IPS DF 4.7 (cell line): Measurements from ENCODE around the gene N4BP3.
A peak's percentile ranks its signal among the peaks of the same experiment; 100 is the strongest.
"Not testable (repeated sequence)": the region's sequence is repeated elsewhere in the genome, so short reads cannot be mapped to it uniquely, and the experiment has no call there.

ENCODE experiments used
- DNase-seq: peaks from one replicate; pipeline ENCODE4 v3.0.0-alpha.2; 2013; ENCODE audit warnings: low spot score; ENCODE audit errors: extremely low read depth

Gene N4BP3

DNA sequence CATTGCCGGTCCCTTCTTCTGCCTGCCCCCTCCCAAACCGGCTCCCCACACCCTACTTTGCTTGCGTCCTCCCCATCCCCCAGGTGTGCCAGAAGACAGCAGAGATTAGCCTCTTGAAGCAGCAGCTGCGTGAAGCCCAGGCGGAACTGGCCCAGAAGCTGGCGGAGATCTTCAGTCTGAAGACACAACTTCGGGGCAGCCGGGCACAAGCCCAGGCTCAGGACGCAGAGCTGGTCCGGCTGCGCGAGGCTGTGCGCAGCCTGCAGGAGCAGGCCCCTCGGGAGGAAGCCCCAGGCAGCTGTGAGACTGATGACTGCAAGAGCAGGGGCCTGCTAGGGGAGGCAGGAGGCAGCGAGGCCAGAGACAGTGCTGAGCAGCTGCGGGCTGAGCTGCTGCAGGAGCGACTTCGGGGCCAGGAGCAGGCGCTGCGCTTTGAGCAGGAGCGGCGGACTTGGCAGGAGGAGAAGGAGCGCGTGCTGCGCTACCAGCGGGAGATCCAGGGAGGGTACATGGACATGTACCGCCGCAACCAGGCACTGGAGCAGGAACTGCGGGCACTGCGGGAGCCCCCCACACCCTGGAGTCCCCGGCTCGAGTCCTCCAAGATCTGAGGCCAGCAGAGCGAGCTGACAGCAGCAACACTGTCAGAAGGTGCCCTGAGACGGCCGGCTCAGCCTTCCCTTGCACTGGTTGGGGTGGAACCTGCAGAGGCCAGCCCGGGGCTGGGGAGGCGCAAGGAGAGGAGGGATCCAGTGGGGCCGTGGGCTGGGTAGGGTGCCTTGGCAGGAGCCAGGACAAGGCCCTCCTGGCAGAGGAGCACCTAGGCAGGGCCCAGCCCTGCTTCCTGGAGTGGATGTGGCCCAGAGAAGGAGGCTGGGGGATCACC lies 8.3 kb downstream of the N4BP3 start:
- no peak for DNase-seq

- DNase-seq = no peak
These were observed 9.0 kb downstream of the N4BP3 start for GRCh38 chr5:178122346-178122745.

DNA sequence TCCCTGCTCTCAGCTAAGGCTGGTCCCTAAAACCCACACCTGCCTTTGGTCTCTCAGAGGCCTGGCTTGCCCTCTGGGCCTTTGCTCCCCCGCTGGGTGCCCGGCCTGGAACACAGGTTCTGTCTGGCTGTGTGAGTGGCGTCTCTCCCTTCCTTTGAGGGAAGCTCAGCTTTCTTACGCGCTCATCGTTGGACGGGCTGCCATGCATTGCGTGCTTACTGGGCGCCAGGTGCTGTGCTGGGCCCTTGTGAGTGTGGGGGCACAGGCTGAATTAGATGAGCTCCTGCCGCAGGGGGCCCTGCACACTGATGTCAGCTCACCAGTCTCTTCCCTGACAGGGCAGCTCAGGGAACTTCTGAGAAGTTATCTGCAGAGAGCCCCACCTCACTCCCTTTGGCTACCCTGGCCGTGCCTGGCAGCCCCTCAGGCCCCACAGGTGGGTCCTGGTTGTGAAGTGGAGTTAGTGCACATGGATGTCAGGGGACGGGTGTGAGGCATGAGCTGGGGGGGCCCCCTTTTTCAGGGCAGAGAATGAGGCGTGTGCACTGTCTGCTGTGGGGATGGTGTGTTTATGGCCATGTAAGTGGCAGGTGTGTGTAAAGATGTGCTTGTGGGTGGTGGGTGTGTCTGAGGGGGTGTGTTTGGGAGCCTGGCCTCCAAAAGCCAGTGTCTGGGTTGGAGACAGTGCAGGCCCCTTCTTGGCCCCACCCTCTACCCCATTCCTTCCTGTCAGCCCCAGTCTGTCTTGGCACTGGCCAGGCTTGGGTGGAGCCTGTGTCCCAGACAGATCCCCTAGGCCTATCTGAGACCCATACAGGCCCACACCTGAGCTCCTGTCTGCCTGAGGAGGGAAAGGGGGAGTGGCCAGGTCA lies 10.0 kb downstream of the N4BP3 start:
- no peak for DNase-seq

GRCh38 chr5:178123966-178124925 lies 10.9 kb downstream of the N4BP3 start:
- no peak for DNase-seq

DNA sequence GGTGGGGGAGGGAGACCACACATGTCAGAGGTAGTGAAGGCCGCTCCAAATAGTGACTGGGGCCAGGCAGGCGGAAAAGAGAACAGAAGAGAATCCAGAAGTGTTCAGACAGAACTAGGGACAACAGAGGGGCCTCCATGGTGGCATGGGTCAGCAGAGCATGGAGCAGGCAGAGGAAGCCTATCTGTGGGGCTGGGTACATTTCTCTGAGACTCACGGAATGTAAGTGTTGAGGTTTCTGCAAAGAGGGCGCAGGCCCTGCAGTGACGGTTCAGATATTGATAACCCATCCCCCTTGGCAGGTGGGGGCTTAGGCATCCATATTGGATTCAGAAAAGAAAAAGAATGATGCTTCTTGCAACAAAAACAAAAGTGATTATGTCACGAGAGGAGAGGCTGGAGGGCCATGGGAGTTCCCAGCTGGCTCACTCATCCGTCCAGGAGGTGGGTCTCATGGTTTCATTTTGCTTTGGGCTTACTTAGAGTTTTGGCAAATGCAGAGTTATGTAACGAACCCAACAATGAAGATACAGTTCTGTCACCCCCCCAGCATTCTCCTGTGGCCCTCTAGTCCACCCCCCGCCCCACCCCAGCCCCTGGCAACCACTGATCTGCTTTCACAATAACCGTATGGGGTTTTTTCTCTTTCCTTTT lies 12.0 kb downstream of the N4BP3 start:
- DNase-seq = no peak

DNA sequence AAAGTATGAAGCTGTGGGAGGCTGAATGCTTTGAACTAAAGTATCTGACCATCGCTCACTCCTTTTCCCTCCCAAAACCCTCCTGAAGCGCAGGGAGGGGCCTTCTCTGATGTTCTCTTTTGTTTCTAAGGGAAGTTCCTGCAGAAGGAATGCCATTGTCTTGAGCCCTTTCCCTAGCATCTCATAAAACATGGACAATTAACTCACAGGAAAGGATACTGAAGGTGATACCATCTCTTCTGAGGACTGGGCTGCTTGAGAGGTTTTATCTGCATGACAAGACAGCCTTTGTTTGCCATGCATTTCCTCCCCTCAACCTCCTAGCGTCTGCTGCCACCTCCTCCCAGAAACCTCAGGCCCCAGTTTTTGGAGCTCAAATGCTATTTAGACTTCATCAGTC lies 13.2 kb downstream of the N4BP3 start:
- peak; percentile 99 for DNase-seq

GRCh38 chr5:178127300-178128009 lies 14.1 kb downstream of the N4BP3 start:
- not testable (repeated sequence) for DNase-seq

DNA sequence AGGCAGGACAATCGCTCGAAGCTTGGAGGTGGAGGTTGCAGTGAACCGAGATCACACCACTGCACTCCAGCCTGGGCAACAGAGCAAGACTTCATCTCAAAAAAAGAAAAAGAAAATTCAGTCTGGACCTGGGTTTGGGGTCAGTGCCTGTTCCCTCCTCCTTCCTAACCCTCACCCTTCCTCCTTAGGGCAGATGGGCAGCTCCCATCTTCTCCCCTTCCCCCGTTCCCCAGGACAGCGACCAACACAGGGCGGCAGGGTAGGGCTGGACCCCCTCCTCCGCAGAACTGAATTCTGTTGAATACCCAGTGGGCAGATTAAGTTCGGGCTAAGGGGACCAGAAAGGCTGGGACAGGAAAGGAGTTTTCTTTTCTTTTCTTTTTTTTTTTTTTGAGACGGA lies 16.0 kb downstream of the N4BP3 start:
- DNase-seq = no peak

- DNase-seq = not testable (repeated sequence)
These were observed 16.9 kb downstream of the N4BP3 start for GRCh38 chr5:178130234-178130575.

DNA sequence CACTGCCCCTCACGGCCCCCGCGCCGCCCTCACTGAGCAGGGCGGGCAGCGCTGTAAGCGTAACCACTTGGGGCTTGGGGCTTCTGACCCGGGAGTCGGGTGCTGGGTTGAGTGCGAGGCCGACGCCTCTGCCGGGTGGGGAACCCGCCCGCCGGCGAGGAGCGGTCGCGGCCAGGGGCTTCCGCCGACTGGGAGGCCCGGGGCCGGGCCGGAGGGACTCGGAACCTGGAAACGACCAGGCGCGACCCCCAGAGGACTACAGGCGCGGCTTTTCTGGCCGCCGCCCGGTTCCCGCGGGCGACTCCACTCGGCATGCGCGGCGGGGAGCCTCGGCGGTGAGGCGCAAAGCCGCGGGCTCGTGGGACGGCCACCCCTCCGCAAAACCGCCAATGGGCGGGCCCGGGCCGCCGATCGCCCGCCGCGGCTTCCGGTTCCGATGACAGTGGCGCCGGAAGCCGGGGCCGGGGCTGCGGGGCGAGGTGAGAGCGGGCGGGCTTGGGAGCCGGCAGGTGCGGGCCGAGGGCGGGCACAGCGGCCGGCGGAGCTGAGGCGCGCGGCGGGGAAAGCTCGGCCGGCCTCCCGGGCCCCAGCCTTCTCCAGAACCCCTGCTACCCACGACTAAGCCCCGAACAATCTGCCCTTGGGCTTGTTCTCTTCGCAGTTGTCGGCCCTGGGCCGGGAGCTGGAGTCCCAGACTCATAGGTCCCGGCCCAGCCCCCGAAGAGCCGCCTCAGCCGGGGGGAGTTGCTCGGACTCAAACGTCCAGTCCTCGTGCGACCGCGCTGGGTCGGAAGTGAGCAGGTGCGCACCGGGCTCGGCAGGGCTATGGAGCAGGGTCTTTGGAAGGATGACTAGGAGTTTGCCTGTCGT lies 17.5 kb downstream of the N4BP3 start, which contains the start of gene RMND5B:
TSS of gene RMND5B (plus strand) at position 439 of the 870 bp plus-strand sequence. CDS start 7,106 bp downstream, outside the sequence.
- no peak for DNase-seq

DNA sequence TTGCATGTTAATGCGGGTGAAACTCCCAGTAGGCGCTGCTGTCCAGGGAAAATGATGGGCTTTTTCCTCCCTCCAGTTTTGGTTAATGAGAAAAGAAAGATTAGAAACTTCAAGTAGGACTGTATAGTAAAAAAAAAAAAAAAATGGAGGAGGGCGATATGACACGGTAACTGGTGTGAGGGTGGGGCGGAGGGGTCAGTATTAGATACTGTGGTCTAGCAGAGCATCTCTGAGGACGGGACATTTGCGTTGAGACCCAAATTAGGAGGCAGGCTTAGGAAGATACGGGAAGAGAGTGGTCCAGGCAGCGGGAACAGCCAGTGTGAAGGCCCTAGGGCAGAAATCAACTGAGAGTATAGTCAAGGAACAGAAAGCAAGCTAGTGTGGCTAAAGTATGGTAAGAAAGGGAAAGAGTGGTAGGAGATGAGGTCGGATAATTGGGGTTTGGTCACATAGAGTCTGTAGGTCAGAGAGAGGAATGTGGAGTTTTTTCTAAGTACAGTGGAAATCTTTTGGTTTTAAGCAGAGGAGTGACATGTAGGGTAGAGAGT lies 18.2 kb downstream of the N4BP3 start:
- DNase-seq = no peak

GRCh38 chr5:178136990-178137389 lies 23.7 kb downstream of the N4BP3 start:
- no peak for DNase-seq

GRCh38 chr5:178137991-178138390 lies 24.7 kb downstream of the N4BP3 start:
- no peak for DNase-seq

DNA sequence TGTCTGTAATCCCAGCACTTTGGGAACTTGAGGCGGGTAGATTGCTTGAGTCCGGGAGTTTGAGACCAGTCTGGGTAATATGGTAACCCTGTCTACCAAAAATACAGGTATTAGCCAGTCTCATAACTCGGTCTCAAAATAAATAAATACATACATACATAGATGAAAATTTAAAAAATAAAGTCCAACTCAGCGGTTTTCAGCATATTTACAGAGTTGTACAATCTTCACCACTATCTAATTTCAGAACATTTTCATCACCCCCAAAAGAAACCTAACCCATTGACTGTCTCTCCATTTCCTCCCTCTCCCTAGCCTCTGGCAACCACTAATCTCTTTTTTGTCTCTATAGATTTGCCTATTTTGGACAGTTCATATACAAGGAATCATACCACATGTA lies 28.2 kb downstream of the N4BP3 start:
- no peak for DNase-seq

GRCh38 chr5:178142642-178143041 lies 29.3 kb downstream of the N4BP3 start:
- no peak for DNase-seq

- DNase-seq = no peak
These were observed 29.9 kb downstream of the N4BP3 start for GRCh38 chr5:178143246-178143645.

- DNase-seq = no peak
These were observed 30.6 kb downstream of the N4BP3 start for GRCh38 chr5:178143901-178144300.

DNA sequence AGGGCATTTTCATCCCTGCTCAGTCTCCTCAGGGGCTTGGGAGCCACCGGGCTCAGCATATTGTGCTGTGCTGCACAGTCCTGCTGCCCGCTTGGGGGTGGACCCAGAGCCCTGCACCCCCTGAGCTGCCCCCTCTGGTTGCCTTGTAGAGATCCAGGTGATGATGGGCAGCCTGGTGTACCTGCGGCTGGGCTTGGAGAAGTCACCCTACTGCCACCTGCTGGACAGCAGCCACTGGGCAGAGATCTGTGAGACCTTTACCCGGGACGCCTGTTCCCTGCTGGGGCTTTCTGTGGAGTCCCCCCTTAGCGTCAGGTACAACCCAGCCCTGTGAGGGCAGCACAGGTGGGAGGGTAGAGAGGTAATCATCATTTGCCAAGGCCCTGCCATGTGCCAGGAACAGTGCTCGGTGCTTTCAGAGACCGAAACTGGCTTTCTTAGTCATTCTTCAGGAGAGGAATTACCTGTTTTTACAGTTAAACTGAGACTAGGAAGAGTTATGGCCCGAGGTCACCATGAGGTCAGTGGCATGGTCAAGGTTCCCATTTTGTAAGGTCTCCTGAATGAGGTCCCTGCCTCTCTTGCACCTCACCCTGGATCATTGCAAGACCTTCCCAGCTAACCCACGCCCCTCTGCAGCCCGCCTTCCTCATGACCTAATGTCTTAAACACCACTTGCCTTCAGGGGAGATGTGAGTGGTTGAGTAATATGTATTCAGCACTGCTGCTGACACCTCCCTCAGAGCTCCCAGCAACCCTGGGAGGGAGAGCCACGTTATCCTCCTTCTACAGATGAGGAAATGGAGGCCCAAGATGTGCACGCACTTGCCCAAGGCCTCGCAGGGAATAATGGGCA lies 32.9 kb downstream of the N4BP3 start:
- no peak for DNase-seq
